Measurements from ENCODE around the gene EDEM3.

The EDEM3 gene

DNA sequence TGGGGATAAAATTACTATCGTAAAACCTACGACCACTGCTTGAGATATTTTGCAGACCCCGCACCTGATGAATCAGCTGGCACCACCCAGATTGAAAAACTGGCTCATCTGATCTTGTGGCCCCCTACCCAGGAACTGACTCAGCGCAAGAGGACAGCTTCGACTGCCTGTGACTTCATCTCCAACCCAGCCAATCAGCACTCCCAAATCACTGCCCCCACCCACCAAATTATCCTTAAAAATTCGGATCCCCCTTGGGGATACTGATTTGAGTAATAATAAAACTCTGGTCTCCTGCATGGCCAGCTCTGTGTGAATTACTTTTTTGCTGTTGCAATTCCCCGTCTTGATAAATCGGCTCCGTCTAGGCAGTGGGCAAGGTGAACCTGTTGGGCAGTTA, 81.4 kb downstream of the EDEM3 start:
- no peak for DNase-seq (ENCODE audit: low read depth in 2 of 2, low spot score in 1 of 2)

DNA sequence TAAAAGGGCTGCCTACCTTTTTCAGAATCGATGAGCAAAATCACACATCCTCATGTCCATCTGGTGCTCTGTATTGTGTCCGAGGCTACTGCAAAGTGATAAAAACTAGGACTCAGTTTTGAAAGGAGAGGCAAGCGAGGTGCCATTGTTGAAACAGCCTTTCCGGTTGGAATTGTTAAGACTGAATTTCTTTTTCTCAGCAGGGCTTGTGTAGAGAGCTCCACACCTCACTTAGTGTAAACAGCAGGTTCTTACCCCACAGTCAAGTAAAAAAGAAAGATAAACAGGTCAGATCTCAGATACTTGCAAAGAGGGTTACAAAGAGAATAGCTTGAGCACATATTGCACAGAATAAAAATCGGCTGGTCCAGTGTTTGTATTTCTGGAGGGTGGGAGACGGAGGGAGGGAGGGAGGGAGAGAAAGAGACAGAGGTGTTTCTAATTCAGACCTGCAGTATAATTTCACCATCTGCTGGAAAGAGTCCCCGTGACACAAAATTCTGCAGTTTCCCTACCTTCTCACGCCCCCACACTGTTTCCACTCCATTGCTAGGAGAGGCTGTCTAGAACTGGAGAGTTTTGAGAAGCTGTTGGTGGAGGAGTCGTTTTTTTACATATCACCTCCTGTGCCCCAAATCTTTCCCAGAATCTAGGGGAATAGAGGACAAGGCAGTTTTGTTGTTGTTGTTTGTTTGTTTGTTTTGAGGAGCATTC, 82.5 kb downstream of the EDEM3 start:
- DNase-seq (ENCODE audit: low read depth in 2 of 2, low spot score in 1 of 2), result no peak

DNA sequence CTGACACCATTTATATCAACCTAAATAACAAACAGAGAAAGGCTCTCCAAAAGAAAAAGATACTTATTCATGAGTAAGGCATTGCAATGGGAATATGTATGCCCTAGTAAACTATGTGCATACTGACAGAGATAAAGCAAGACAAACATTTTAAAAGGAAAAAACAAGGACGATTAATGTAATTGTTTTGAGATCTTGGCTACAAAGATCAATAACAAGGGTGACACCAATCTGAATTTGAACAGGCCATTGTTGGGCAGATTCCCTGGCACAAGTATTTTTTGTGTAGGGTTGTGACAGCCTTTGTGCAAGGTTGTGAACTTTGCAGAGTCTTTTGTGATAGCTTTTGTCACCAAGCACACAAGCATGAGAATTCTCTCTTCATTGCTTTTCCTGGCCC, 85.3 kb downstream of the EDEM3 start:
- no peak for DNase-seq (ENCODE audit: low read depth in 2 of 2, low spot score in 1 of 2)

DNA sequence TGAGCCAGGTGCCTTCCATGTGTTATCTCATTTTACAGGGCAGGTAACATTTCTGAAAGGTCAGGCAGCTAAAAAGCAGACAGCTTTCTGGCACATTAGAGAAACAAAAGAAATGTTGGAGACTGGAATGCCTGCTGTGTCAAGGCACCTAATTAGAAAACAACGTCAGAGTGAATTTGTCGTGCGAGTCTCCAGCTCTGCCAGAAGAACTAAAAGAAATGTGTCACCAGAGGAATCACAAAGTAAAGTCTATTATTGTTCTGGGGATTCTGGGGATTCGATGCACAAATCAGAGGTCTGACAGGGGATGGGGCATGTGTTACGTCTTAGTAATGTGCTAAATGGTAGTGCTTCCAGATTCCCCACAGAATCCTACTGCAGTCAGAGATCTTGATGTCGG, 89.3 kb downstream of the EDEM3 start:
- no peak for DNase-seq (ENCODE audit: low read depth in 2 of 2, low spot score in 1 of 2)

DNA sequence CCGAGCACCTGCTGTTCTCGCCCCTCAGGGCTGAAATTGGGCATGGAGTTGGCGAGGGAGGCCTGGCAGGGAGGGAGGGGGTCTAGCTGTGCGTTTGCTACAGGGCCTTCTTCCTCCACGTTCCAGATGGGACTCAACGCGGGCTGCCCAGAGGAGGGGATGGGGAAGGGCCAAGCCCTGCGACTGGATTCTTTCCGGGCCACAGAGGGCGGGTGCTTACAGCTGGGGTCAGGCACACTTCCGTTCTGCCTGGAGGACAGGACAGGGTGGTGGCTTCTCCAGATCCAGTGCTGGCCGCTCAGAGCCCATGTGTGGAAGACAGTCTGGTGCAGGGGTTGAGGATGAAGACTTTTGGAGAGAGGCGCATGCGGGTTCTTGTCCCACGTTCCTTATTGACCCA, 90.0 kb downstream of the EDEM3 start:
- DNase-seq (ENCODE audit: low read depth in 2 of 2, low spot score in 1 of 2), result no peak

DNA sequence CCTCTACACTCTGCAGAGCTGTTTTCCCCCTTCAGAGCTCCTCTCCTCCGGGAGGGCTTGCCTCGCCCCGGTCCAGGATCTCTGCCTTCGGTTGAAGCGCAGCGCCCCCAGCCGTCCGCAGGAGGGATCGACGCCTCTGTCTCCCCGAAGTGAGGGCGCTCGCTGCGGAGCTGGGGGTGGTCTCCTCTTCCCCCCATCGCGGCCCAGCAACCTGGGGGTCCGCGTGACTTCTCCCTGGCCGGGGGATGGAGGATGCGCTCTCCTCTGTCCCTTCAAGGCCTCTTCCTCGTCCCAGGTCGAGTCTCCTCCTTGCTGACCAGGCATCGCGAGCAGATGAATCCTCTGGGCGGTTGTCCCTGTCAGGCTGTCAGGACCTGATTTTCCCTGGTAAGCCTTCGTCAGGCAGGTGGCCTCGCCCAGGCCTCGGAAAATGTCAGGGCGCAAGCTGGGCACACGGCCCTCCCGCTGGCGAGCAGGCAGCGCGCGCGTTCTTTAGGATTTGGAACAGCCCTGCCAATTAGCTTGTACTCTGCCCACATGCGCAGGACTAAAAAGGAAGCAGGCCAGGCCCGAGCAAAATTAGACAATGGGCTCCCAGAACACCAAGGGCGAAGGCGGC, 90.5 kb downstream of the EDEM3 start:
- DNase-seq (ENCODE audit: low read depth in 2 of 2, low spot score in 1 of 2), result no peak

DNA sequence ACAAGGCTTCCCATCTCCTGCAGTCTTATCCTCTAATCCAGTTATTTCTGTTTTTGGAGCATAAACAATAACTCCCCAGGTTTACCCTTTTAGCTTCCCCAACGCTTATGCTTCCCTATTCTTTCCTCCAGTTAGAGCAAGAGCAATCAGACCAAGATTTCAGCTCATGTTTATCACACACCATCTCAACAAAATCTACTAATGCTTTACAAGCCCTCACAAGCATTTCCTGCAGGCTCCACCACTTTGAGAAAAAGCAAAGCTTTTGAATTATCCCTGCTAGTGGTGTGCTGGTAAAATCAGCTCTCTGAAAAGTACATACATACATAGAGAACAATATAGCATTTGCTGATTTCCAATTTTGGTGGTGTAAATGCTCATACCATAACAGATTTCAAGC, 92.9 kb downstream of the EDEM3 start:
- no peak for DNase-seq (ENCODE audit: low read depth in 2 of 2, low spot score in 1 of 2)

DNA sequence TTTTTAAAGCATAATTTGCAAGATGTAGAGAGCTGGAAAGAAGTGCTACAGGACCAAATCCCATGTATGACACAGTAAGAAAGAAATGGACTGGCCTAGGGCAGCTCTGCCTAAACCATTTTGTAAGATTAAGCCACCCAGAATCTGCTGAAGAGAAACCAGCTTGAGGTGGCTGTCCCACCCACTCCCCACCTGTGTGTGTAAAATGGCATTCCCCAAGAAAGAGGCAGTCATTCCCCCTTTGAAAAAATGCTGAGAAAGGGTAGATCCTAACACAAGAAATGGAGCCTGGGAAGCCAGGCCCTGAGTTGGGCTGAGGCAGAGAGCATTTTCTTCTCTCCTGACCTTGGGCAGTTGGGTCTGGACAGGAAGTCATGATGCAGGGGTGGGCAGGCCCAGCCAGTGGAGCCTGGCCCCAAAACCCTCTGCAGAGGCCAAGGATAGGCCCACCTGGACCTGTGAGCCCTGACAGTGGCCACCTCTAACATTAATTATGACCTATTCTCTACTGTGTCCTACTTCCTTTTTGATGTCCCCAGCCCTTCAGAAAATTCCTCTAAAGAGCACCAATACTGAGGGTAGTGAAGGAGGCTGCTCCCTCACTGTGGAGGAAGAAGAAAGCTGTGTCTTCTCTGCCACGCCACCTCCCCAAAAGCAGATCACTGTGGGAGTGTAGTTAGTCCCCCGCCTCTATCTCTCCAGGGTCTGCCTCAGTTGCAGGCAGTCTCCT, 94.0 kb downstream of the EDEM3 start:
- no peak for DNase-seq (ENCODE audit: low read depth in 2 of 2, low spot score in 1 of 2)

DNA sequence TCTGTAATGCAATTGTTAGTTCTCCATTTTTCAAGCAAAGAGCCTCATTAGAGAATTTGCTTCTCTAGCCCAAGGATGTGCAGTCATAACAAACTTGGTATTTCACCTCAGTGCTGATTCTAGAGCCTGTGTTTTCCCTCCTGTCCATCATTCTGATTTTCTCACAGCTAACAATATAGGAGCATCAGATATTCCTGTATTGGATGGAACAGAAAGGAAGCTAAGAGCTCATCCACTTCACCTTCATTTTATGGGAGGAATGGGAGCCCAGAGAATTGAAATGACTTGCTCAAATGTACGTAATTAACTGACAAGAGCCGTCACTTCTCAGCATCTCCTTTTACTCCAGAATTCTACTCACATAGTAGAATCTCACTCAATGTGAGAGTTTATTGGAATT, 96.6 kb downstream of the EDEM3 start:
- no peak for DNase-seq (ENCODE audit: low read depth in 2 of 2, low spot score in 1 of 2)

DNA sequence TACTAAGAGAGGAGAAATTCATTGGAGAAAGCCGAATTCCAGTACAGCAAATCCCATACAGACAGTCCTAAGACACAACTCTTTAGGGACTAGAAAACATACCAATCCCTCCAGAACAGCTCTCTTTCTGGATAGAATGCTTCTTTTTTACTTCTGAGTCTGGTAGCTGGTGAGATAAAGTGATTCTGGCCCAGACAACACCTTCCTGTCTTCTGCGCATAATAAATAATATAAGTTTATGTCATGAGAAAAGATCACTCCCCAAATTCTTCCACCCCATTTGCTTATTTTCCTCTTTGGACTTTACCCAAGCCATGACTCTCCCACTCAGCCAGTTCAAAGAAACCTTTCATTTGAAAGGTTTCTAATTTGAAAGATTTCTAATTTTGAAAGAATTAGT, 98.4 kb downstream of the EDEM3 start:
- DNase-seq (ENCODE audit: low read depth in 2 of 2, low spot score in 1 of 2), result no peak

DNA sequence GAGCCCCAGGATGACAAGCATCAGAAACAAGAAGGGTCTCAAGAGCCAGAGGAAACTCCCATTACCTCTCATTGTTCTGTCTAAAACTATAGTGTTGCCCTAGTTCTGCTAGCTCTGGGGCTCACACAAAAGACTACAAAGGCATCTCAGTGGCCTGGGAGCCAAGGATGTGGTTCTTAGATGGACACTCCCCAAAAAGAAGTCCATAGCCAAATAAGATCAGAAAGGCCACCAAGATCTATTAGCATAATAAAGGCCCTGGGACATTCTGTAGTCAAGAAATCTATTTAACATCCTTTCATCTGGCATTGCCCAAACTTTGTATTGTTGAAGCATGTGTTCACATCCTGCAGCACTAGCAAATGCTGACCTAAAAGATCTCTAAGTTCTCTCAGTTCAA, 99.5 kb downstream of the EDEM3 start:
- no peak for DNase-seq (ENCODE audit: low read depth in 2 of 2, low spot score in 1 of 2)

DNA sequence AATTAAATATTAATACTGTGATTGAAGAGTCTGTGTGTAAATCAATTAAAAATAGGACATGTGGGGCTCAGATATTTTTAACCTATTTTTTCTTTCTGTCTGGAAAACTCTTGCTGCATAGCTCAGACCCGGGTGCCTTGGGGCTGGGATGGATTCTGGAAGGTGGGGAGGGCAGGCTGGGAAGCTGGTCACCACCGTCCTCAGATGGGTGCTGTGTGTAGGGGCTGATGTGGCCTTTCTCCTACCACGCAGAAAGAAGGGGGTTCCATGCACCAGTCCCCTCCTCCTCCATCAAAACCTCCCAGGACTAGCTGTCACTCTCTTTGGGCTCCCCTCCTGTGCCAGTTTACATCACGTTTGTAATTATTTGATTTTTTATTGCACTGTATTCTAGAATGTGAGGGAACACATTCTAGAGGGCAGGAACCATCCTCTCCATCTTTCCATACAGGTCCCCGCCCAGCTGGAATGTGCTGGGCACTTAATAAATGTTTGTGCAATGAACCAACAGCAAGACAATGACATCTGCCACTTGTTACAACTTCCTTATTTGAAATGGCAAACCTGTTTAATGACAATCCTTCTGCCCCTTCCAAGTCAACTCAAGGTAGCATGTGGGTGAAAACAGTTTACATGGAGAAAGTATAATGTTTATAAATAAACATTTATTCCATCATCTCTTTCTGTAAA, 104.3 kb downstream of the EDEM3 start:
- no peak for DNase-seq (ENCODE audit: low read depth in 2 of 2, low spot score in 1 of 2)

DNA sequence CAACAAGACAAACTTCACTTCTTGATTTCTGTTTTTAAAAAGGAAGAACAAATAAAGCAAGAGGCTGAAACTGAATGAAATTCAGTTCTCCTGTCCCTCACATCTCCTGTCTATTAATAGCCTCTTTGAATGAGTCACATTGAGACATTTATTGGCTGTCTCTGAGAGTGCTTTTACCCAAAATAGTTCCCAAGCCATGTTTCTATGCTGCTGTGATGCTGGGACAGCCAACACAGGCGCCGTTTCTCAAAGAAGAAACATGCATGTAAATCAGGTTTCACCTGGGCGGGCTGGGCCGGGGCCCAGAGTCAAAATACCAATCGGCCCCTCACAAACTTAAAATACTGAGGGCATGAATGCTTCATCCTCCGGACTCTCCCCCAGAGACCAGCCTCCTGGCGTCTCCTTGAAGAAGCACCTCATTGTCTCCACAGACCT, 105.2 kb downstream of the EDEM3 start:
- no peak for DNase-seq (ENCODE audit: low read depth in 2 of 2, low spot score in 1 of 2)

DNA sequence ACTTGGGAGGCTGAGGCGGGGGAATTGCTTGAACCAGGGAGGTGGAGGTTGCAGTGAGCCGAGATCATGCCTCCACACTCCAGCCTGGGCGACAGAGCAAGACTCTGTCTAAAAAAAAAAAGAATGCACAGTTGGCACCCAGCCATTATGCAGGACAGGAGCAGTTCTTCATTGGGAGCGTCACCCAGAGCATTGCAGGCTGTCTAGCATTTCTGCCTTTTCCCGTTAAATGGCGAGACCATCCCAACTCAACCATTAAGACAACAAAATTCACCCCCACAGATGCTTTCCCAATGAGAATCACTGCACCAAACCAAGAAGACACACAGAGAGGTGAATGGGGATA, 105.8 kb downstream of the EDEM3 start:
- DNase-seq (ENCODE audit: low read depth in 2 of 2, low spot score in 1 of 2), result no peak

DNA sequence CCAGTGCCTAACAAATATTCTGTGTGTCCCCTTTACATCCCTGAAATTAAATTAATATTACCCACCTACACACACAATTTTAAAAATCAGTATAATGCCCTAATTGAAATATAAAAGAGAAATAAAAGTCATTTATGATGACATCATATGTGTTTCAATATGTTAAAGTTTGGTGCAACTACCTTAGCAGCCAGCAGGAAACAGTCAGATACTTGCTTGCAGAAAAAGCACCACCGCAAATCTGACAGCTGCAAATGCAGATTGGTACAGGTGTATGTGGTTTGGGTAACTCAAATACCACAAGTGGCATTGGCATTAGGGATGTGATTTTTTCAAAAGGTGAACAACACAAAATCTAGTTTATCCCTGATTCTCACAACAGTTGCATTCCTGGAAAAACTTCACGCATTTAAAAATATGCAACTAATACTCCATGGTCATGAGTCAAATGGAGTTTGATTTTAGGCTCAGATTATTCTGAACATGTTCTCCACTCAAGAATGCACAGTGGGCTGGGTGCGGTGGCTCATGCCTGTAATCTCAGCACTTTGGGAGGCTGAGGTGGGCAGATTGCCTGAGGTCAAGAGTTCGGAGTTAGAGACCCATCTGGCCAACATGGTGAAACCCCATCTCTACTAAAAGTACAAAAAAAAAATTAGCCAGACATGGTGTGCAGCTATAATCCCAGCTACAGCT, 106.3 kb downstream of the EDEM3 start:
- DNase-seq (ENCODE audit: low read depth in 2 of 2, low spot score in 1 of 2), result no peak

DNA sequence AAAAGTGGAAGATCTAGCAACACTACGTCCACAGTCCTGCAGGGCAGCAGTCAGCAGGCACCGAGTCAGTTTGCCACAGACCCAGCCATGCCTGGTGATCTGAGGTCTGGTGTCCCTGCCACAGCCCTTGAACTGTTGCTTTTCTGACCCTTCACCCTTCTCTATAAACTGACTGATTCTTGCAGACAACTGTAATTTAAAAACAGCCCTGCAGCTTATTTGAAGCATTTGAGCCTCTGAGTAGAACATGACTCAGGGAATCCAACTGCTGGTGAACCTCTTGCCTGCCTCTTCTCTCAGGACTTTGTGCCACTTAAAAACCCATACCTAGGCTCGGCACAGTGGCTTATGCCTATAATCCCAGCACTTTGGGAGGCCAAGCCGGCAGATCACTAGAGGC, 107.2 kb downstream of the EDEM3 start:
- DNase-seq (ENCODE audit: low read depth in 2 of 2, low spot score in 1 of 2), result no peak

DNA sequence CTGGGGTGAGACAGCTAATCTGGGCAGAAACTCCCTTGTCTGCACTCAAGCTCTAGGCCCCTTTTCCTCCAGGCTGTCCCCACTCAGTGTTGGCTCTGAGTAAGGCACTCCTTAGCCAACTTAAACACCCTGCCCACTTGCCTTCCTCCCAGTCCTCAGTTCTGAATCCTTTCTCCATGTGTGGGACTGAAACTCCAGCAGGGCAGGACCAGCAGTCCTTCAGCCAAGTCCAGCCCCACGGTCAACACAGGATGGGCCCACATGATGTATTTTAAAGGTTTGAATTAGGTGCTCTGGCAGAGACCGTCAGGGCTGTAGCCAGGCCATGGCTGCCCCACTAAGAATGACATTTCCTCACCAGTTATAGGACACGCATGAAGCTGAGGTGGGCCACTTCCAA, 107.8 kb downstream of the EDEM3 start:
- no peak for DNase-seq (ENCODE audit: low read depth in 2 of 2, low spot score in 1 of 2)

DNA sequence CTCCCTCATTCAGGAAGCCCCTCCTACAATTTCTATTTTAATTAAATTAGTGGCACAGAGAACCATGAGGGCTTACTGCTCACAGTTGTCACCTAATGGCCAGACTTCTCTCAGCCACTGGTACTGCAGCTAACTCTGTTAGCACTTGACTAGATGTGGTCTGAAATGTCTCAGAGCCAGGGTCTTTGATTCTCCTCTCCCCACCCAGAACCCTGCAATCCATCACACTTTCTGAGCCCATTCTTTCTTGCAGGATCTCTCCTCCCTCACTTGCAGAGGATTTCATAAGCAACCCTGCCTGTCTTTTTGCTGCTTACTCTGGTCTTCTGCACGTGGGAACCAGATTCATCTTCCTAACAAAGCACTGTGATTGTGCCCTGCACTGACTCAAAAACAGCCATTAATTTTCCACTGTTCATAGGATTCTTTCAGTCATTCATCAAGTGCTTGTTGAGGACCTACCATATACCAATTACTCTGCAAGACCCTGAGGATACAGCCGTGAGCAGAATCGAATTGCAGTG, 108.4 kb downstream of the EDEM3 start:
- DNase-seq (ENCODE audit: low read depth in 2 of 2, low spot score in 1 of 2), result no peak

DNA sequence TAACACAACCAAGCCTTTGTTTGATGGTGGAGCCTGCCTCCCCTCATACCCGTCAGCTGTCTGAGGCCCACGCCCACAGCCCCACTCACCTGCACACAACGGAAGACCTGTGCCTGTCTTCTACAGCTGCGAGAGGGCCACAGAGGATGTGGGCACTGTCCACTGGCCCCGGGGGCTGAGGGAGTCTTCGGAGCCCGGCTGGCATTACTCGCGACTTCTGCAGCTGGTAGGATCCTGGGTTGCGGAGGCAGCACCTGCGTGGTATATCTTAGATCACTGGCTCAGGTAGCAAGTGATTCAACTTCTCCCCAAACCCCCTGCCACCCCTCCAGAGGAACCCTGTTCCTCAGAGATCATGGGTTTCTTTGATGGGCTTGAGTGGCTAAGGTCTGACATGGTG, 109.9 kb downstream of the EDEM3 start:
- no peak for DNase-seq (ENCODE audit: low read depth in 2 of 2, low spot score in 1 of 2)

DNA sequence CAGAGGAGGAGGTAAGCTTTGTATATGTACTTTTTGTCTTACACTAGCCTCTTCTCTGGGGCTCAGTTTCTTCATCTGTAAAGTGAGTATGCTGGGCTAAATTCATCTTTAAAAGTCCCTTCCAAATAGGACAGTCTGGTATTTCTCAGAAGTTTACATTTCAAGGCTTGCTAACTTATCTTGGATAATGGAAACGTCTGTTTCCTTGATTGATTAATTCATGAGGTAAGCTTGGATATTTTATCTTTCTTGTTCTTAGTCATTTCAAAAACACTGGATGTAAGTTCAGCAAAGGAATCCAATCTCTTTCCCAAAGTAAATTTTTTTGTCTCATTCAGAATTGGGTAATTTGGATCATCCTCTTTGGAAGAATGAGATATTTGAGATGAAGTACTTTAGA, 111.0 kb downstream of the EDEM3 start:
- DNase-seq (ENCODE audit: low read depth in 2 of 2, low spot score in 1 of 2), result no peak

DNA sequence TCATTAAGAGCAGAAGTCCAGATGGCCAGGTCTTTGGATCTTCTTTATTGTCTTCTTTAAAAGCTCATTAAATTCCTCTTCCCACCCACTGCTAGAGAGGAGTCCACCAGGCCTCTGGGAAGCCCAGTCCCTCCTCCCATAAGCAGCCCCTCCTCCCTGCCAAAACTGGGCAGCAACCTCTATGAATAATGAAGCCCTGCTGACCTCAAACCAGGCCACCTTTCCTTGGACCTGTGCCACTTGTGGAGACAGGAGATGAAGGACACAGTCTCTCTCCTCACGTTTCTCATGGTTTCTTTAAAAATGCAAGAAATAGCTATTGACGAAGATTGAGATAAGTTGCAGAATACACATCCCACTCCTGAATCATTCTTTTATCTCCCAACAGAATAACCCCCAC, 112.8 kb downstream of the EDEM3 start:
- no peak for DNase-seq (ENCODE audit: low read depth in 2 of 2, low spot score in 1 of 2)

Data from stimulated activated CD8-positive, alpha-beta memory T cell treated with anti-CD3 and anti-CD28 coated beads, Interleukin-4, amount 100 ng/mL, for 4 hours (primary cell).